Measurements from ENCODE around the gene RPS3. TPM values are rescaled to one million over a fixed set of nuclear protein-coding genes. Genes with fewer than 3 reads are reported as not detected.
"Not testable (repeated sequence)": the region's sequence is repeated elsewhere in the genome, so short reads cannot be mapped to it uniquely, and the experiment has no call there.

The RPS3 gene
- polyA plus RNA-seq, 1 donor, result 2,366 TPM

DNA sequence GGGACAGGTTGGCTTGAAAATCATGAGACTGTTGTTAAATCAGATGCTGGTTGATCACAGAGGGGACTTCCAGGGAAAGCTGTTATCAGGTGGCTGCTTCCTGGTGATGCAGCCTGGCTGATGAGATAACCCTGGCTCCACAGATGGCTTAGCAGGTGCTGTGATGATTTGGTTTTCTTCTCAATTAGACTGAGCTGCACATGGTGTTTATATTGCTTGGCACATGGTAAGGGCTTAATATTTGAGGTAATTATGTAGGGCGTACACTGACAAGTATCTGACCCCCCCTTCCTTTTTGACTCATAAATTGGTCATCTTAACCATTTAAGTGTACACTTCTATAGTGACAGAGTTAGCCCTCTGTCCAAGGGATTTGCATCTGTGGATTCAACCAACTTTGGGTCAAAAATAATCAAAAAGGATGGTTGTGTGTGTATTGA, 7.0 kb downstream of the RPS3 start:
- DNase-seq, result no peak

DNA sequence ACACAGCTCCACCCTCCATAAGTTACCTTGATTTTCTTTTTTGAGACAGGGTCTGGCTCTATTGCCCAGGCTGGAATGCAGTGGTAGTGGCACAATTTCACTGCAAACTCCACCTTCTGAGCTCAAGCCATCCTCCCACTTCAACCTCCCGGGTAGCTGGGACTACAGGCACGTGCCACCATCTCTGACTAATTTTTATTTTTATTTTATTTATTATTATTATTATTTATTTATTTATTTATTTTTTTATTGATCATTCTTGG, 9.6 kb downstream of the RPS3 start:
- DNase-seq, result no peak

DNA sequence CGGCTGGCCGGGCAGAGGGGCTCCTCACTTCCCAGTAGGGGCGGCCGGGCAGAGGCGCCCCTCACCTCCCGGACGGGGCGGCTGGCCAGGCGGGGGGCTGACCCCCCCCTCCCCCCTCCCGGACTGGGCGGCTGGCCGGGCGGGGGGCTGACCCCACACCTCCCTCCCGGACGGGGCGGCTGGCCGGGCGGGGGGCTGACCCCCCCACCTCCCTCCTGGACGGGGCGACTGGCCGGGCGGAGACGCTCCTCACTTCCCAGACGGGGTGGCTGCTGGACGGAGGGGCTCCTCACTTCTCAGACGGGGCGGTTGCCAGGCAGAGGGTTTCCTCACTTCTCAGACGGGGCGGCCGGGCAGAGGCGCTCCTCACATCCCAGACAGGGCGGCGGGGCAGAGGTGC, 10.7 kb downstream of the RPS3 start:
- DNase-seq, result not testable (repeated sequence)

DNA sequence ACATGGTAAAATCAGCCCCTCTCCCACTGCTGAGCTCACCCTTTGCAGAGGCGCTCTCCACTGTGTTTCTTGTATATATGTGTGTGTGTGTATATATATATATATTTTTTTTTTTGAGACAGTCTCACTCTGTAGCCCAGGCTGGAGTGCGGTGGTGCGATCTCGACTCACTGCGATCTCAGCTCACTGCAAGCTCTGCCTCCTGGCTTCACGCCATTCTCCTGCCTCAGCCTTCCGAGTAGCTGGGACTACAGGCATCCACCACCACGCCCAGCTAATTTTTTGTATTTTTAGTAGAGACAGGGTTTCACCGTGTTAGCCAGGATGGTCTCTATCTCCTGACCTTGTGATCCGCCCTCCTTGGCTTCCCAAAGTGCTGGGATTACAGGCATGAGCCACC, 13.8 kb downstream of the RPS3 start:
- not testable (repeated sequence) for DNase-seq

DNA sequence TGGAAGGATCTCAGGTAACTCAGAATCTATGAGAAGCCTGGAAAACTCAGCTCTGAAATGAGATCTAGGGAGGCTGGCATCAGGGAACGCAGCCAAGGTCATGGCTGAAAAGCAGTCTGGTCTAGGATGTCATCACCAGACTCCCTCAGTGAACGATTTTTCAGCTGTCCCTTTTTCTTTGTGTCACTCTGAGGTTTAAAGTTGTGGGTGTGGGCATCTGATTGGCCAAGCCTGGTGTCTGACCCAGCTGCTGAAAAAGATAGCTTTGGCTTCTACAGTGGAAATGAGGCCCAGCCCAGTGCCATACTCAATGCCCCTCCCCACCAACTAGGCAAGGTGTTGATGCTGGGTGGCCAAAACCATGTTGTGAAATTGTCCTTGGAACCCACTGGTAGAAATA, 14.5 kb downstream of the RPS3 start:
- DNase-seq, result no peak

DNA sequence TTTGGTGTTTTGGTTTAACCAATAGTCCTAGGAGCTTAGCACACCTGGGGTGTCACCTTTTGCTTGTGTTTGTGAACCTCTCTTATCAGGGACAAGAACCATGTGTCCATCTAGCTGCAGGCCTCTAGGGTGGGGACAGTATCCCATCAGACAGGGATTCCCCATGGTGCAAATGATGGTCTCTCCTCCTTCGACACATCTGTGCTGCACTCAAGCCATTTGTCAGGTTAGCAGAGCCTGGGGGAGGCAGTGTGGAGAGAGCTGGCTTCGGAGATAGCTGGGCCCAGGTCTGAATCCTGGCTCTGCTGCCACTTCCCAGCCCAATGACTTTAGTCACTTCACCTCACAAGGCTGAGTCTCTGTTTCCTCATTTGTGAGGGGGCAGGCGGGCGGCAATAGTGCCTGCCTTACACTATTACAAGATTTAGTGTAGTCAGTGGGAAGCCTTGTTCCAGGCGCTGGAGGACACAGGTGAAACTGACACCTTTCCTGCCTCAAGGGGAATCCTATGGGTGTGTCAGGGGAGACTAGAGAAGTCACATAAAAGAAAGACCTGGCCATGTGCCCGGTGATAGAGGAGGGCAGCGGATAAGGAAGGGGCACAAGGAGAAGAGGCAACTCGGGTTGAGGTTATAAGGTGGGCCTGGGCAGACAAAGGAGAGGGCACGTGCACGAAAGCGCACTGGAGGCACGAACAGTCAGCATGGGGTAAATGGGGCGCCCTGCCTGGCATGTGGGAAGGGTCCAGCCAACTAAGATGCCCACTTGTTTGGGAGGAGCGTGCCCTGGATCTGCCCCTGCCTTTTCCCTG, 21.1 kb downstream of the RPS3 start:
- DNase-seq, result no peak

DNA sequence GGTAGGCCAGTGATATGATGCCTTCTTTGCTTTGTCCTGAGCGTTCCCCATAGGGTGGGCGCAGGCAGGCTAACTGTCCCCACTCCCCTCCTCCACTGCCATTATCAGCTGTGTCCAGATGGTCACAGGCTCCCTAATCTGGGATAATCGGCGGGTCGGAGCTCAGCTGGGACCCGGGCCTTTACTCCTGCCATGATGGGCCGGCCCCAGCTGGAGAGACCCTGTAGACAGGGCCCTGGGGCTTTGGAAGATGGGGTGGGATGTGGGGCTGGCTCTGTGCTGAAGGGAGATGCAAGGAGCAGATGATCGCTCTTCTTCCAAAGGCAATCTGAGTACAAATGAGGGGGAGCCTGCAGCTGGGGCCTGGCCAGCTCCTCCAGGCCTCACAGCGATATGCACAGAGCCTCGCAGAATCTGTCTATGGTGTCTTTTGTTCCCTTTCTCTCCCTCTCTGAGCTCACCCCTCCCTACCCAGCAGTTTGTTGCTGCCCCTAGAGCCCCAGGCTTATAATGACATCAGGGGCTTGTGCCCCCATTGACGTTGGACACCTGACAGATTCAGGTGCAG, 21.8 kb downstream of the RPS3 start:
- no peak for DNase-seq

DNA sequence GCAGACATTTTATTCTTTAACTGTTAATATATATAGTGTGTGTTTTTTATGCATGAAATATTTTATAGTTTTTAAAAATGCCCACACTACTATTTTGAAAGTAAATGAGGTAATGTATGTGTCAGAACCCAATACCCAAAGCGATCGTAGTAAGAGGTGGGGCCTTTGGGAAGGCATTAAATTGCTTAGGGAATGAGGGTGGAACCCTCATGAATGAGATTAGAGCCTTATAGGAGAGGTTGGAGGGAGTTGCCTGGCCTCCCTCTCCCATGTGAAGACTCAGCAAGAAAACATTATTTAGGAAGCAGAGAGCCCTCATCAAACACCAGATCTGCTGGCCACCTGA, 22.6 kb downstream of the RPS3 start:
- DNase-seq, result no peak

DNA sequence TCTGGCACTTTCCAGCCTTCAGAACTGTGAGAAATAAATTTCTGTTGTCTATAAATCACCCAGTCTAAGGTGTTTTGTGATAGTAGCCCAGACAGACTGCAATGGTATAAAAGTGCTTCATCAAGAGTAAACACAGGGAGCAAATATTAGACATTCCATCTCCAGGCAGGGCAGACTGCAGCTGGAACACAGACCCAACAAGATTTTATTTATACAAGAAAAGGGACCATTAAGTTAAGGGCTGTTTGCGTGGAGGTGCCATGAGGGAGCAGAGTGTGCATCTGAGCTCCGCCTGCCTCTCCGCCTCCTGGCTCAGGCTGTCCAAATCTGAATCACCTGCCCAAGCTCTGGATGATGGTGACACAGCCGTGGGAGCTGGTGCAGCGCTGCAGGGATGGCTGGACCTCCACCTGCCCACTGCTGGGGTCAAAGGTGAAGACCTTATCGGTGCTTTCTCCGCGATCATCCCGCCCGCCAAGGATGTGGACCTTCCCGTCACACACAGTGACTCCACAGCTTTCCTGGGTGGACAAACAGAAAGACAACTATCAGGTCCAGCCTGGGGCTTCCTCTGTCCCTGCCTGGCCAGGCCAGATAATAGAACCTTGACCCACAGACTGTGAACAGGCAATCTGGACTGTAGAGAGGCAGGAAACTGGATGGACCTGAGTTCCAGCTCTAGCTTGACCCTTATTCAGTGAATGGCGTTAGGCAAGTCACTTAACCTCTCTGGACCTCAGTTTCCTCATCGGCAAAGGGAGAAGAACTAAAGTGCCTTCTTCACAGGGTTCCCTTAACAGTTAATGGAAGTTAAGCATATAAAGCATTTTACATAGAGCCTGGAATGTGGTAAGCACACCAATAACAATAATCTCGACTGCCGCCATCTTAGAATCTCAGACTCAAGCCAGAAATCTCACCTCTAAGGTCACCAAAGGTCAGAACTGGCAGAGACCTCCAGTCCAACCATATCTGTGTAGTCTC, 23.2 kb downstream of the RPS3 start:
- no peak for DNase-seq

DNA sequence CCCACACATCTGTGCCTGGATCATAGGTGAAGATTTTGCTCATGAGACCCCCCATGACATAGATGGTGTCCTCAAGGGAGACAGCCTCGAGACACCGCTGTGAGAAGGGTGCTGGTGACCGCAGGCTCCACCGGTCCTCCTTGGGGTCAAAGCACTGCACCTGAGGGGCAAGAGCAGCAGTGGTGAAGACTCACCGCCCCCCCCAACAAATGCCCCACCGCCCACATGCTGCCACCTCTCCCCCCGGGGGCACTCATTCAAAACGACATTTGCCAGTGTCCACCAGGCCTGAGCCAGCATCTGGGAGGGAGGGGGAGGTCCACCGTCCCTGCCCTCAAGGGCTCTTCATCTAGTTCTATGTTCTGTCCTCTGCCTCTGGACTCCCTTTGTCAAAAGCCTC, 24.4 kb downstream of the RPS3 start:
- DNase-seq, result no peak

DNA sequence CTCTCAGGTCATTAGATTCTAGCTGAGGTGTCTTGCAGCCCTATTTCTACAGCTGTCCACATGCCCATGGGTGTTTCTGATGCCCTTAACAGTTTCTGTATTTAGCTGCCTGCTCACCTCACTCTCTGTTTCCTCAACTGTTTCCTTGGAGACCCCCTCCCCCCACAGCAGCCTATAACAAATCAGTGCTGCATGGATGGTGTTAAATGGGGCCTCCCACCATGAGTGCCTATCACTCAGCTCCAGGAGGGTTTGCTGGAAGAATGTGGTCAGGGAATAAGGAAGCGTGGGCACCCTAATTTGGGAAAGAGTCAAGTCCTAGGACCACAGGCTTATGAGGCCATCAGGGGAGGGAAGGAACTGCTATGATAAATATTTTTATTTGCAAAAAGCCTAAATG, 25.1 kb downstream of the RPS3 start:
- DNase-seq, result no peak

DNA sequence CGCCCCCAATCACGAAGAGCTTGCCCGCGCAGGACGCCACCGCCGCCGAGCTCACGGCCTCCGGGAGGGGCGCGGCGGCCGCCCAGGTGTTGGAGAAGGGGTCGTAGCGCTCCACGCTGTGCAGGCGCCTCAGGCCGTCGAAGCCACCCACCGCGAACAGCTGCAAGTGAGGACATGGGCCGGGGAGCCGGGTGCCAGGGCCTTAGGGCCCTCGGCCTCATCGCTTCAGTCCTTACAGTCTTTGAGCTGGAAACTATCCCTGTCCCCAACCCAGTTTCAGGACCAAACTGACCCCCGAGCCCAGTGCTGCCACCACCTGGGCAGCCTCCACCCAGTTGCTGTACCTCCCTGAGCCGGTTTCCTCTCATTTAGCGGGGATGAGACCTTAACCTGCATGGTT, 26.1 kb downstream of the RPS3 start:
- no peak for DNase-seq

DNA sequence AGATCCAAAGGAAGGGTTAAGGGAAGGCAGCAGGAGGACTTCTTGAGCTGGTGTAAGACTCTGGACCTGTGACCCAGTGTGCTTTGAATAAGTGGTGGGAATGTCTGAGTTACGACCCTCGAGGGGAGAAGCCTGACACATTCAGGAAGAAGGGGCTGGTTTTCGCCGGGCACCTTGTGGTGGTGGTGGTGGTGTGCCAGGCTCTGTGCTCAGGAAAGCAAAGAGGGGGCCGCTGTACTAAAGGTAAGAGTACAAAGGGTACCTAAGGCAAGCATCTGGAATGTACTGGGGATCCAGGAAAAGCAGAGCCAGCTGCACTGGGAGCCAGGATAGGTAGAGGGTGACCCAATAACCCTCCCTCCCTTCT, 27.4 kb downstream of the RPS3 start:
- DNase-seq, result no peak

DNA sequence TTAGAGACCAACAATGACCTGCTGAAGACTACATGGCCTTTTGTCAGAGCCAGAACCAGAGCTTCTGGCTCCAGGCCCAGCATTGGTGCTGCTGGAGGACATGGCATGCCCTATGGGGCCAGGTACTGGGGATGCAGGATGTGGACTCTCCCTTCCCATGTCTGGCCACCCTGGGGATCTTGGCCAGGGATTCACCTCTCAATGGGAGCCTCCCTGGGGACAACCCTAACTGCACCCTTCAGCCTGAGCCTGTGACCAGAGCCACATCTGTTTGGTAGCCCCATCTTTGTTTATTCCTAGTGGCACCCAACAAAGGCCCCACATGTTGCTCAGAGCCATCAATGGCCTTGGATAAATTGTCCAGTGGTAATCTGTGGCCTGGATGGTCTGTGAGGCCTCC, 27.9 kb downstream of the RPS3 start:
- DNase-seq, result no peak

DNA sequence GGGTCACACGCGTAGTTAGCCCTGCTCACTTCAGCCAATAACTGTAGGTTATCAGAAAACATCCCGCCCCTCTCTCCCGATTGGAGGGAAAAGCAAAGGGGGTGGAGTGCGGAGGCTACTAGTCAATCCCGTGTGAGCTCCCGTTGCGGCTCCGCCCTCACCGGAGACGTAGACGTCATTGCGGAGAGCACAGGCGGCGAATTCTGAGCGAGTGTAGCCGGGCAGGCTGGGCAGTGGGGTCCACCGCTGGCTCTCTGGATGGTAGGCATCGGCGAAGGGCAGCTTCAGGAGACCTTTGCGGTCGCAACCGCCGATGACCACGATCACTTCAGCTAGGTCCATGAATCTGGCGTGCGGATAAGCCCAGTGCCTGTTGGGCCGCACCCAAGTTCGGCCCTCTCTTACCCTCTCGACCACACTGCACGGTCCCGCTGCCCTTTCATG, 29.0 kb downstream of the RPS3 start:
- DNase-seq, result peak; percentile 82

DNA sequence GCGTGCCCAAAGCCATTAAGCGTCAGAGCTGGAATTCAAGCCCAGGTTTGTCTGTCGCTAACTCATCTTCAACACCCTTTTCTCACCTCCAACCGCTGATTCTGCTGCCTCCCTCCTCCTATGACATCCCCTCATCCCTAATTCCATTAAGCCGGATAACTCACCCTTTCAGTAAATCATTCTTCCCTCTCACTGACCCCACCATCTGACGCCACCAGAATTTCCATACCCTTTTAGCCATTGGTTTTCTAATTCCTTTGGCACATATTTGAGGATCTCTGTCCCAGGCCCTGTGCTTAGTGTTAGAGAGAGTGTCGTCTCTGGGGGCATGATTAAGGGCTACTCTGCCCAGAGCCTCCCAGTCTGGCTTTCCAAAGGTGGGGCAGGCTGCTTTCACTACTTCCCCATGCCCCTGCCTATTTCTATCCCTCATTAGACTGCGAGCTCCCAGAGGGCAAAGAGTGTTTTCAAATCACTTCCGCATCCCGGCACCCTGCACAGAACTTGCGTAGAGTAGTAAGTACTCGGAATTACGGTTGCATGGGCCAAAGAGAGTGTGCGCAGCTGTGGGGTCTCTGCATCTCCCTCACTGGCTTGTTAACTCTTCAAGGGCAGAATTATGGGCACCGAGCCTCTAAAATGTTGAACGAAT, 29.8 kb downstream of the RPS3 start:
- DNase-seq, result no peak

DNA sequence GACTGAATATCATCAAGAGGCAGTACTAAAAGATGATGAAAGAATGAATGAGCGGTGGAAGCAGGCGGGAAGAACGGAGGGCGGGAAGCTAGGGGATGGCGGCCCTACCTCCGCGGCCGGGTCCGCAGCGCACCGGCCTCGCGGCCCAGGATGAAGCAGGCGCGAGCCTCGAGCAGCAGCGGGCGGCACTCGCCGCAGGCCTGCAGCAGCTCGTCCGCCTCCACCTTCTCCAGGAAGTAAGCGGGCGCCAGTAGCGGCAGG, 30.3 kb downstream of the RPS3 start:
- DNase-seq, result no peak

DNA sequence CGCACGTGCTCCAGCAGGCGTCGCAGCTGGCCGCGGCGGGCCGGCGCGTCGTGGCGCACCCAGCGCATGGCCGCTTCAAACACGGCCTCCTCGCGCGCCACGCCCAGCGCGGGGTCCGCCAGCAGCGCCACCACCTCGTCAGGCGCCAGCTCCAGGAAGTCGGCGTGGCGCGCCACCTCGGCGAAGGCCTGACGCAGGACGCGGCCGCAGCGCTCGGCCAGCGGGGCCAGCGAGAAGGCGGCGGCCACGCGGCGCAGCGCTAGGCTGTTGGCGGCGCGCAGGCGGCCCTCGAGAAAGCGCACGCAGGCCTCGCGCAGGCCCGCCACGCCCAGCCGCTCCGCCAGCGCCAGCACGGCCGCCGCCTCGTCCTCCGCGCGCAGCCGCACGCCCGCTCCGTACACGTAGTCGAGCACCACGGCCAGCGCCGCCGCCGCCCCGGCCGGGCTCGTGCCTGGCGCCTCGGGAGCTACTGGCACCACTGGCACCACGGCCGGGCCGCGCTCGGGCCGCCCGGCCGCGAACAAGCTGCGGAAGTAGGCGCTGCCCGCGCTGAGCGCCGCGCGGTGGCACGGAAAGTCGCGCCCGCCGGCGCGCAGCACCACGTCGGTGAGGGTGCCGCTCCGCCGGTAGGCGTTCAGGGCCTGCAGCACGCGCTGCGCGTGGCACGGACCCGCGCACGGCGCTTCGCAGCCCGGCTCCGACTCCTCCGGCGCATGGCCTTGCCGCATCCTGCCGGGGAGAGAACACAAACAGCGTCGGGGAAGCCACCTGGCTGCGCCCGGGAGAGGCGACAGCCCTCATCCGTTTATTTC, 30.8 kb downstream of the RPS3 start:
- peak; percentile 36 for DNase-seq

DNA sequence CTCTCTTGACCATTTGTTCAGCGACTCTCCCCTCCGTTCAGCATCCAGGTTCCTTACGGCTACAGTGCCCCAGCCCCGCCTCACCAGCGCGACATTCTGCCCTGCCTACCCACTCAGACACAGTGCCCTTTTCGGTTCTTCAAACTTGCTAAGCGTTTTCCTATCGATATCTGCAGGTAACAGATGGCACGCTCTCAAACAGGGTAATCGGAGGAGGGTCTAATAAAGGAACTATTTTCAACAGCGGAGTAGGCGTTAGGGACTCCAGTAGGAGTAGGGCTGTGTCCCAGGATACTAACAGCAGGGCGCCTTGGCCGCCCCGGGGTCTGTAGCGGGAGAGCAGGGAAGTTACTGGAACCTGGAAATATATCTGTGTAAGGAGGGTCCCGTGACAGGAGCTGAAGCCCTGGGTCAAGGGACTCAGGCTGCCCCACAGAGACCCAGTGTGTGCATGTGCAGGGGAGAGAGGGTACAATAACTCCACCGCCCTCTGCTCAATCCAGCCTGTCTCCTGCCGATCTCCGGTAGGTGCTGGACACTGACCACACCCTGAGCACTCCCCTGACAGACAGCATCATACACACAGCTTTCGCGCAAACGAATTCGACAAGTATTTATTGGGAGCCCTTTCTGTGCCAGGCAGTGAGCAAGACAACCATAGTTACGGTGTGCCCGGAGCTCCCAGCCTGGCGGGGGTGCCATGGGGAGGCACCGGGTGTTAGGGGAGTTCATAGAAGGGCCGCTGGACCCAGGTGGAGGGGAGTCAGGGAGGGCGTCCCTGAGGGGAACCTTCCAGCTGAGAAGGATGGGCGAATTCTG, 31.6 kb downstream of the RPS3 start:
- DNase-seq, result peak; percentile 15

DNA sequence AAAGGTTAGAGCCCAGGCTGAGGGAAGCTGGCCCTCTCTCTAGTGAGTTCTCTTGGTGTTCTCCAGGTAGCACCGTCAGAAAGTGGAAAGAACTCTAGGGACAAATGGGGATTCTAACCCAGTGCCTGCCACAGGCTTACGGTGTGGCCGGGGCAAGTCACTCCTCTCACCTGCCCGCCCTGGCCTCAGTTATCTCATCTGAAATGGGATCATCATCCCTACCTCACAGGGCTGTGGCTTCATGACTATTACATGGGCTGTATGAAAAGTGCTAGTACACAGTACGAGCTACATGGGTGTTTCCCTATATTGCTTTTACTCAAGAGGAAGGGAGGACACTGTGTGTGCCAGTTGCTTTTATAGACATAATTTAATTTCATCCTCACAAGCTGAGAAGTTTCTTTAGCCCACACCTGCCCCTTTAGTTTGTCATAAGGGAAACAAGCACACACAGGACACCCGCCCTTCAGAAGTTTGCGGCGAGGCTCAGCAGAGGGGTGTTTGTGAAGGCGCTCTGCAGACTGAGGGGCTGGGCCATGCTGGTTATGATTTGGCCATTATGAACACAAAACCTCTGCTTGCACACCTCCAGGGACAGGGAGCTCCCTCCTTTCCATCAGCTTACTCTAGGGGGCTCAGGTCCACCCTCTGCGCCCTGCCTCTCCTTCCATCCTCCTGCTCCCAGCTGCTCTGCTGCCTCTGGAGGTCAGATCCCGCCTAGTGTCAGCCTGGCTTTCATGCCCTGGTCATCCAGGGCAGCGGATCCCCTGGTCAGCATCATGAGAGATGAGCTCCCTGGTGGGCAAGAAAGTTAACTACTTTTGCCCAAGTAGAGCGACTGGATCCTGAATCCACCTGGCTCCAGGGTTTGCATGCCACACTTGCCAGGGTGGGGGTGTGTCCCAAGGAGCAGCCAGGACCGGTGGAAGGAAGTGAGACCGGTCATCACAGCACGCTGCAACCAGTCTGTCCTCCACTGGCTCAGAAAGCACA, 32.5 kb downstream of the RPS3 start:
- no peak for DNase-seq
